ENCODE data around the gene GBX1.

The GBX1 gene

GRCh38 chr7:151186640-151187408, 19.3 kb upstream of the GBX1 start, which contains the start of gene ASB10:
ASB10 (minus strand) TSS chr7:151187250; CDS start chr7:151187130, 120 bp downstream.
- Histone ChIP-seq H3K36me3 (ENCODE audit: control insufficient read depth, insufficient read depth, low read length) (no peaks in the 10 kb centered on the region), H3K4me3 (ENCODE audit: low read depth, low read length) (no peak within 1 kb of the TSS), H3K4me1 (no peaks in the 10 kb centered on the region), H3K4me2 (ENCODE audit: low read length) (no peak within 1 kb of the TSS), H3K9ac (no peak within 1 kb of the TSS), H2AFZ (no peak within 1 kb of the TSS), H3K79me2 (no peaks in the 10 kb centered on the region), H3K9me3 (ENCODE audit: control insufficient read depth, low read length) (no peaks in the 10 kb centered on the region), H3K27me3 (ENCODE audit: control insufficient read depth, insufficient read depth, low read length) (no peaks in the 10 kb centered on the region), H3K27ac (no peak within 1 kb of the TSS)
- no peak for TF ChIP-seq CTCF (IDR thresholded peaks at IDR 0.05)

- H3K27ac ChIP-seq: no peak overlapping the region
- TF ChIP-seq CTCF (IDR thresholded peaks at IDR 0.05): no peak
- no peak overlapping the region for H2AFZ ChIP-seq
- H3K36me3 ChIP-seq (ENCODE audit: control insufficient read depth, insufficient read depth, low read length): no peaks in the 10 kb centered on the region
- no peak overlapping the region for H3K4me2 ChIP-seq (ENCODE audit: low read length)
- no peaks in the 10 kb centered on the region for H3K79me2 ChIP-seq
- no peaks in the 10 kb centered on the region for H3K9me3 ChIP-seq (ENCODE audit: control insufficient read depth, low read length)
- no peaks in the 10 kb centered on the region for H3K4me1 ChIP-seq
- no peak overlapping the region for H3K9ac ChIP-seq
- no peak overlapping the region for H3K4me3 ChIP-seq (ENCODE audit: low read depth, low read length)
- no peaks in the 10 kb centered on the region for H3K27me3 ChIP-seq (ENCODE audit: control insufficient read depth, insufficient read depth, low read length)
Observed at GRCh38 chr7:151185762-151186639, 18.5 kb upstream of the GBX1 start.

GRCh38 chr7:151181011-151181431, 13.5 kb upstream of the GBX1 start:
- no peaks in the 10 kb centered on the region for H3K36me3 ChIP-seq (ENCODE audit: control insufficient read depth, insufficient read depth, low read length)

GRCh38 chr7:151179946-151180345, 12.5 kb upstream of the GBX1 start:
- H3K4me2 ChIP-seq (ENCODE audit: low read length): no peak overlapping the region
- no peaks in the 10 kb centered on the region for H3K27me3 ChIP-seq (ENCODE audit: control insufficient read depth, insufficient read depth, low read length)
- no peak for TF ChIP-seq CTCF (IDR thresholded peaks at IDR 0.05)
- H3K9ac ChIP-seq: no peak overlapping the region
- H3K36me3 ChIP-seq (ENCODE audit: control insufficient read depth, insufficient read depth, low read length): no peaks in the 10 kb centered on the region
- no peak overlapping the region for H3K27ac ChIP-seq
- H3K9me3 ChIP-seq (ENCODE audit: control insufficient read depth, low read length): no peaks in the 10 kb centered on the region
- H2AFZ ChIP-seq: no peak overlapping the region
- no peak overlapping the region for H3K4me3 ChIP-seq (ENCODE audit: low read depth, low read length)
- H3K79me2 ChIP-seq: no peaks in the 10 kb centered on the region
- peaks cover 5% of the 10 kb centered on the region for H3K4me1 ChIP-seq

More at GRCh38 chr7:151181011-151181431, 13.5 kb upstream of the GBX1 start:
- Histone ChIP-seq H3K27ac (no peak overlapping the region), H3K4me3 (ENCODE audit: low read depth, low read length) (no peak overlapping the region), H2AFZ (no peak overlapping the region), H3K27me3 (ENCODE audit: control insufficient read depth, insufficient read depth, low read length) (no peaks in the 10 kb centered on the region), H3K4me1 (peaks cover 5% of the 10 kb centered on the region), H3K79me2 (no peaks in the 10 kb centered on the region), H3K9me3 (ENCODE audit: control insufficient read depth, low read length) (no peaks in the 10 kb centered on the region), H3K4me2 (ENCODE audit: low read length) (no peak overlapping the region), H3K9ac (no peak overlapping the region)
- no peak for TF ChIP-seq CTCF (IDR thresholded peaks at IDR 0.05)

Measured in parathyroid adenoma (tissue), 2 donors.